CD4-positive, alpha-beta T cell treated with Interleukin-15 for 1 hour (primary cell): Measurements from ENCODE around the gene CCR1.

ENCODE experiments used
- DNase-seq: peaks from one replicate; pipeline ENCODE4 v3.0.0-alpha.2; 2020

Gene CCR1

DNA sequence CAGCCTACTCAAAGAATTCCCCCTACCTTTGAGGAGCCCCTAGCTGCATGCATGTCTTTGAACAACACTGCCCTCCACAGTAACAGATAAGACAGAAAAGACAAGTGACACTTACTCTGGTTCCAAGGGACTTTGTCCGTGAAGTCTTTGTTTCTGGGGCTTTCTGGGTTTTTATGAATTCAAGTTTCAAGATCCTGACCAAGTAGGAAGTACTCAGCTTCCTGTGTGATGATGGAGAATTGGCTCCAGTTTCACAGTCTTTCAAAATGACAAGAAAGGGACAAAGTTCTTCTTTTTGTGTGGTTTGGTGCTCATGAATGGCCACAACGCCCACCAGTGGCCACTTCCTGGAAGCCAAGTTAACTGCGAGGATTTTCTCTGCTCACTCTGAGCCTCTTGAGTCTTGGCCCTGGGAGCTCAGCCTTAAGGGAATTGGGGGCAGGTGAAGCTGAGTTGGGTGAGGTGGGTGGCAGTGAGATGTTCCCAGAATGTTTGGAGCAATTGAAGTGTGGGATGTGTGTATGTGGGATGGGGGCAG is at the start of gene CCR1:
Gene CCR1 (minus strand): TSS at position 147 of the 538 bp plus-strand sequence. CDS start 4,000 bp downstream, outside the sequence.
- DNase-seq, result peak; percentile 62

DNA sequence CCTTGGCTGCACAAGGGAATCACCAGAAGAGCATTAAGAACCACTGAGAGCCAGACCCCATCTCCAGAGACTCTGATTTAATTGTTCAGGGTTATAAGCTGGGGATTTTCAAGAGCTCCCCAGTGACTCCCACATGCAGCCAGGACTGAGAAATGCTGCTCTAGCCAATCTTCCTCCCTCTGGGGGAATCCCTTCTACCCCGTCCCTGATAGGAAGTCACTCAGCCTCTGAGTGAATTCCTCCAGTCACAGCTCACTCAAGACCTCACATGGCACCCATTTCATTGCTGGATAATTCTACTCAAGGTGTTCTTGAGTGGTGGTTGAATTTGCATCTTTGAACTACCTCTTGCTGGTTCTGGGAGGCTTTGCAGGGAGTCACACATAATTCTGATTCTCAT is 44.9 kb upstream of the CCR1 start:
- DNase-seq, result no peak

DNA sequence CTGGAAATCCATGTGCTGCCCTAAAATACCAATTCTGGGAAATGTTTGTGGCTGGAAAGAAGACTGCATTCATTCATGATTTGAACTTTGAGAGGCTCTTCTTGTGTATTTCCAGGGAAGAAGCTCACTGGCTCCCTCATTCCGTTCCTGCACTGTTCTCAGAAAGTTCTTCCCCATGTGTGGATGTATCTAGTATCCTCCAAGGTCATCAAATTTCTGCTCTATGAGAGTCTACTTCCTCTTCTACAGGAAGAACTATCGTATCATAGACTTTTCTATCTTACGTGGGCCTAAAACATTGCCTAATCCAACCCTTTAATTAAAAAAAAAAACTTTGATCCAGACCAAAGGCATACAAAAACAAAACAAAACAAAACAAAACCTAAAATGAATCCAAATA is 37.0 kb upstream of the CCR1 start:
- no peak for DNase-seq

DNA sequence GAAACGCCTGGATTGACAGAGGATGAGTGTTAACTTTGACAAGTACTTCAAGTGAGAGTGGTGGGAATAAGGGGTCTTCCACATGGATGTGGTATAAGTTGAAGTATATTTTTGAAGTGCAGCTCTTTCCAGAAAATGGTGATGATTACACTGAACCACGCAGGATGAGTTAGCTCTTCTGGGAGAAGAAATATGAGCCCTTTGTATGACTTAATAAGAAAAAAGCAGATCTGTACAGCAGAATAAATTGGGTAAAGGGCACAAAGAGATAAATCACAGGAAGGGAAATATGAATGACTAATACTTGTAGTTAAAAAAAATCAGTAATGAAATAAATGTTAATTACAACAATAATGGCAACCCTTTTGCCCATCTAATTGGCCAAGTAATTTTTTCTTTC is 35.4 kb upstream of the CCR1 start:
- no peak for DNase-seq

DNA sequence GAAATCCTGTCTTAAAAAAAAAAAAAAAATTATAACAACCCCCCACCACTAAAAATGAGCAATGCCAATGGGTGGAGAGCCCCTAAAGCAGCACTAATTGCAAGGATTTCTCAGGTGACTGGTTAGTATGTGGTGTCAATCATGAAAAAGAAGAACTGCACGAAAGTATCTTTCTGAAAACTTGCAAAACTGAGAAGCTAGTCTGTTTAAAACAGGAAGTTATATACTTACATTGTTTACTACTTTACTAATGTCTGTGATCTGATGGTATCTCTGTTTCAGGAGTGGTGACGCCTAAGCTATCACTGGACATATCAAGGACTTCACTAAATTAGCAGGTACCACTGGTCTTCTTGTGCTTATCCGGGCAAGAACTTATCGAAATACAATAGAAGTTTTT is 34.0 kb upstream of the CCR1 start, which contains the start of gene CCR3:
Gene CCR3 (plus strand): TSS at position 341 of the 400 bp plus-strand sequence. CDS start 22,699 bp downstream, outside the sequence.
- DNase-seq, result no peak

DNA sequence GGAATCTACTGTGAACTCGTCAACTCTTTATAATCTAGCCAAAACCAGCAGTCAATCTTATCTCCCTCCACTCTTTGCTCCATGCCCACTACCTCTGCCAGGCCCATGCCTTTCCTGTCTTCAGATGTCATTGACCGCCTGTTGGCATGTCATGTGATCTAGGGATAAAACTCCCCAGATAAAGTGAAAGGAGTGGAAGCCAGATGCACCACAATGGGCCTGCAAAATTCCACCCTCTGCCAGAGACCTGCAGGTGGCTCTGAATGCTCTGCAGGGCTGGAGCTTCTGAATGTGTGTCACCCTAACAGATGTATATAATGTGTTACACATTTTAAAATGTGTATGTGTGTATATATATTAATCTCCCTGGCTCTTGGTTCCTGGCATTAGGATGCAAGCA is 31.8 kb upstream of the CCR1 start:
- DNase-seq, result no peak

DNA sequence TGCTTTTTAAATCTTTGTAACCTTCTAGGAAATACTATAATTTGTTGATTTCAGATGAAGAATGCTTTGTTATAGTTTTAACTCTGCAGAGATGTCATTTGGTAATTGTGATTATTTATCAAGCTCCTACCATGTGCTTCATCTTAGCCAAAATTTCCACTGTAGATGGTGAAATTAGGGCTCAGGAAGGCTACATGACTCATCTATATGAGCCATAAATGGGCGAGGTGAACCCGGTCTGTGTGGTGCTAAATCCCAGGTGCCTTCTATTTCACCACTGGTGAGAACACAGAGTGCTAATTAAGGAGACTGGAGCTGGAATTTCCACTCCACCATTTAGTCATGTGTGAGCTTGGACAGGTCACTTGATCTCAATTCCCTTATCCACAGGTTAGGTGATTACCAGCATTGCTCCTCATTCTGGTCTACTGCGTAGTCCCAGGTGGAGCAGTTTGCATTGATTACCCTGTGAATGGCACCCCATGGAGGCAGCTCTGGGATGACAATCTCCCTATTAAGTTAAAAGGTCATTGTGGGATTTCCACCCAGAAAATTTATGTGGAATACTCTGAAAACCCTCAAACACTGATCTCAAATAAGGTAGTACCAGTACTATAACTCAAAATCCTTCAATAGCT is 31.3 kb upstream of the CCR1 start:
- no peak for DNase-seq

DNA sequence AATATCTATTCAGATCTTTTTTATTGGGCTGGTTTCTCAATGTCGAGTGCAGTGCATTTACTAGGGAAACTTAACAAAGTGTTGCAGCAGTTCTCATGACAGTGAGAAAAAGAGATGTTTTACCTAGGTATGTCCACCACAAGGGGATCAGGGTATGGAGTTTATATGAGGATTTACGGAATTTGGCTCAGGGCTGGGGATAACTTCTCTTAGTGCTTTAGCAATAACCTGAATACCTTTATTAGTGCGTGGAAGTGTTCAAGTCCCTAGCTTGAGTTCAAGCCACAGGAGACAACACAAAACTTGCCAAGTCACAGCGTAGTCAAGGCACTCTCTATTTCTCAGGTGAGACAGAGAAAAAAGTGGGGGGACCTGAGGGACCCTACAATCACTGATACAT is 30.3 kb upstream of the CCR1 start:
- DNase-seq, result no peak

DNA sequence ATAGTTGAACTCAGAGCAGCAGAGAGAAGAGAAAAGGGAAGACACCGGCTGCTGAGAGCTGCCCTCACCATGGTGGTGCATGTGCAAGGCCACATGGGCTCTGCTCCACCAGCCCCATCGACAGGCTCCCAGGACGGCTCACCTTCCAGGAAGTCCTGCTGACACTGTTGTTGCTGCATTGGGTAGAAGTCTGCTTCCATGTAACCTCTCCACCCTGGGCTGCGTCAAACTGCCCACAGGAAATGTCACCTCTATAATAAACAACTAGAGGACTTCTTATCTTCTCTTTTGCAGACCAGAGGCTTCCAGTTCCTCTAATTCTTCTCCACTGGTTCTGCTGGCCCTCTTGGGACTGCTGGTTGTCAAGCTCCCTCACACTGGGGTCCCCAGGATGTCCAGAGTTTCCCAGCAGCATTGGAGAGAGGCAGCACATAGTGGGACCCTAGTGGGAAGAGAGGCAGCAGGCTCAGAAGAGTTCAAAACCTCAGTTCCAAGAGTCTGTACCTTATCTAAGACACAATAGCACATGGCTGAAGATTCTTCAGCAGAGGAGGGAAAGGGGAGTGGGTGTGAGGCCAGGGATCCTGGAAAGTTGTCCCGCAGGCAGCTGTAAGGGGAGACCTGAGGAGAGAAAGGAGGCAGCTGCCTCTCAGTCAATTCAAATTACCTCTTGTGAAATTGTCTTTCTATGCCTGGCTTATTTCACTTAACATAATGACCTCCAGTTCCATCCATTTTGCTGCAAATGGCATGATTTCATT is 28.4 kb upstream of the CCR1 start:
- DNase-seq, result peak; percentile 18

DNA sequence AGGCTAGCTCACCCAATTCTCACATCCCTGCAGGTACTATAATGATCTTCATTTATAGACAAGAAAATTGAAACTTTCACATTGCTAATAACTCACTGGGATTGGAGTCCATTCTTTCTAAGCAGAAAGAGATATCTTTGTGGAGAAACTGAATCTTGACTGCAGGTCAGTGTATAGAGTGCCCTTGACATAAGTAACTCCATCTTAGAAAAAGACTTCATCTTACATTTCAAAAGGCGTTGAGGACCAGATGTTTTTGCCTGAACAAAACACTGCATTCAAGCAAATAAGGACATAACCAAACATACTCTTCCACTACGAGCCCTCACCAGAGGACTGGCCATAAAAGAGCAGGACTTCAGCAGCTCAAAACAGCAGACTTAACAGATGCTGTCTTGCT is 27.3 kb upstream of the CCR1 start:
- DNase-seq, result no peak

DNA sequence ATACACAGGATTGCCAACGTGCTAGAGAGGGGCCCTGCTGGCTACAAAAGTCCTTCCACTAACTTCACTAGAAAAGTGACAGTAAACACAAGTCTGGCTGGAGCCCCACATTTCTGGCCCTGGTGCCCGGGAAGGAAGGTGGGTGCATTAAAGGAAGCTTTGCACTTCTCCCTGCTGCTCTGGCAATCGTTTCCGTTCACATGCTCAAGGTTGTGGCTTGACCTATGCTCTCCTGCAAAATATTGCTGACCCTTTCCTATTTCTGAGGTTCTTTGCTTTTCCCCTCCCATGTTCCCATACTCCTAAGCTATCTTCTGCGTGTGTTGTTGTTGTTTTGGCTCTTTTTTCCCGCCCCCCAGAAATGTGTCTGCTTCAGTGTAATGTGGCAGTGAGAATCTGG is 25.1 kb upstream of the CCR1 start:
- DNase-seq, result no peak

DNA sequence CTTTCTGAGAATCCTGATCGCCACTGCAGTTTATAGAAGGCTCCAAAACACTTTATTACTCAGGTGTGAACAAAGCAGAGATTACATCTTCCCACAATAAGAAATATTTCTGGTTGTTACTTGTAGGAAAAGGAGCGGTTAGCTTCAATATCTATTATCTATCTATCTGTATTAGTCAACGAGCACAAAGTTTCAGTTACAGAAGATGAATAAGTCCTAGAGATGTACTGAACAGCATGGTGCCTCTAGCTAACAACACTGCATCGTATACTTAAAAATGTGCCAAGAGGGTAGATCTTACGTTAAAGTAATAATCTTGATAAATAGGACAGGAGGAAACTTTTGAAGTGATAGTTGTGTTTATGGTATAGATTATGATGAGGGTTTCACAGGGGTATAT is 23.2 kb upstream of the CCR1 start:
- no peak for DNase-seq

DNA sequence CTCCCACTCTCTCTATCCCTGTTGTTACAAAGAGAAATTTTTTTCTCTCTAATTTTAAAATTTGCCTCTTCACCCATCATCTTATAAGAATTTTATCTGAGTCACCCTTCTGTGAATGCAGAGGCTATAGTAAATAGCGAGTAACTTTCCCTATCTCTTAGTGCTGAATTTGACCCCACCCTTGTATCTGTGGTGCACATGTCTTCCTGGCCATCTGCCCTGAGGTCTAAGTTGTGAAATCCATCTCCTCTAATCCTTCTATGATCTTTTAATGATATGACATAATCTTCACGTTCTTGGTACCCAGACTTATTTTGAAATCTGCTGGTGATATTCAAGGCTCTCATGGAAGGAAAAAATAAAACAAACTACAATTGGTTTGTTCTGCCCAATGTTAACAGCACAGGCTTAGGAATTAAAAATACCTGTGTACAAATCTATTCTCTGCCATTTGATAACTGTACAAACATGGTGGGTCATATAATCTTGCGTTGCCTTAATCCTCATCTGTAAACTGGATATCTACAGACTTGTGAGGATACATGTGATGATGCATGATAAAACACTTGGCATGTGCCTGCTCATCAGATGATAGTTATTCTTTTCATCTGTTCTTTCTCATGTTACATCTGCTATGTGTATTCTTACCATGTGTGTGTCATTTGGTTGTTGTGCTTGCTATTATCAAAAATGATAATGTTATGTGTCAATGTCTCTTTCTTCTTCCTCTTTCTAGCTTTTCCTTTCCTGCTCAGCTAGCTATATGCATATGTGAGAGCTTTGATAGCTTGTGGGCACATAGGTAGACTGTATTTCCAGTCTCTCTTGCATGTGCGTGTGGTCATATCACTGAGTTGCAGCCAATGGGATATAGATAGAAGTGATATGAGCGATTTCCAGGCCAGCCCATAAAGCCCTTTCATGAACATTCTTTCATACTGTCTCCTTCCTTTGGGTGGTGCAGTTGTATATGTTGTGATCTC is 20.4 kb upstream of the CCR1 start:
- peak; percentile 23 for DNase-seq

DNA sequence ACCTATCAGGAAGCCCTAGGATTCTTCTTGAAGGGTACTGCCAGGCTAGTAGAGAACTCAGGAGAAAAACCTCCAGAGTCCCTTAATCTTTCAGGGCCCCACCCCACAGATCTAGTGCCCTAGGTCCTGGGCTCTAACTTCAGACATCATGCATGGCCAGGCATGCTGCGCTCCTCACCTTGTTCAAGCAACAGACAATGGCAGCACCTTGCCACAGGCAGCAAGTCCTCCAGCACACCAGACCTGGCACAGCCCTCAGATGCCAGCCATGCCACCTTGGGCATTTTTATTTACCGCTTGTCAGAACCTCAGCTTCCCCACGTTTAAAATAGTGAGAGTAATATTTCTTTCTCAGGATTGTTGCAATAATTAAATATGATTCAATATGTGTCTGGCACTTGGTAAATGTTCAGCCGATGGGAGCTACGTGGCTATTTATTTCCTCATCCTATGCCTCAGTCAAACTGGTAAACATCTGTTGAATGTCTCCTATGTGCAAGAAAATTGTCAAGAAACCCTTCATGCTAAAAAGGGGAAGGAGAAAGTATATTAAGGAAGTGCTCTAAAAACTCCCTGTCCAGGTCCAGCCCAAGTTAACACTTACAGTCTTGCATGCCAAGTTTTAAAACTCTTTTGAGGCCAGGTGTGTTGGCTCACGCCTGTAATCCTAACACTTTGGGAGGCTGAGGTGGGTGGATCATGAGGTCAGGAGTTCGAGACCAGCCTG is 14.5 kb upstream of the CCR1 start:
- DNase-seq, result no peak

DNA sequence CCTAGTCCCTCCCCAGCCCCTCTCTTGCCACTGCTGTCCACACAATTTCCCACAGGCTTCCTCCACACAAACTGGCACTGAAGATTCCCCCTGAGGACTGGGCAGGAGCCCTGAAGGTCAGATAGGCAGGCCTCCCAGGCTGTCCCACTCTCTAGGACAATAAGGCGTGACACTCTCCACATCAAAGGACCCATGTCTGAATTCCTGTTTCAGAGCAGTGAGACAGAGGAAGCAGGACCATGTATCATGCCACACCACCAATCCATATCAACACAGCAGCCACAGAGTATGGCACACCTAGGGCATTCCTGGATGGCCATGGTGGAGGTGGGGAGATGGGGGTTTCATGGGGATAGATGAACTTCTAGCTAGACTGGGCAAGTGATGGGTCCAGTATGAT is 13.8 kb upstream of the CCR1 start:
- no peak for DNase-seq

DNA sequence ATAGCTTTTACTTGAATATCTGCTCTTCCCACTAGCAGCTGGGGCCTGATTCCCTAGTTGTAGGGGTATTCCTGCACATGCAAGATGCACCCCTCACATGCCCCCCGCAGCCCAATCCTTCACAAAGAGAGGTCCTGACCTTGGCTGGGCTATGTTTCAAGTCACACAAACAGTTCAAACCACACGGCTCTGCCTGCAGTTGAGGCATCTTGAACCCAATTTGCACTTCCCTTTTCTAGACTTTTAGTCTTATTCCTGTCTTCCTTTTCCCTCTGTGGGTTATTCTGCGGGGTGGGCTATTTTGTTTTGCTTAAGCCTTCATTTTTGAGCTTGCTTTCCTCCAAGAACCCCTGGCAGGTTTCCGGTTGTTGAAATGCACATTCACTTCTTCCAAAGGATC is 13.3 kb upstream of the CCR1 start:
- DNase-seq, result no peak

DNA sequence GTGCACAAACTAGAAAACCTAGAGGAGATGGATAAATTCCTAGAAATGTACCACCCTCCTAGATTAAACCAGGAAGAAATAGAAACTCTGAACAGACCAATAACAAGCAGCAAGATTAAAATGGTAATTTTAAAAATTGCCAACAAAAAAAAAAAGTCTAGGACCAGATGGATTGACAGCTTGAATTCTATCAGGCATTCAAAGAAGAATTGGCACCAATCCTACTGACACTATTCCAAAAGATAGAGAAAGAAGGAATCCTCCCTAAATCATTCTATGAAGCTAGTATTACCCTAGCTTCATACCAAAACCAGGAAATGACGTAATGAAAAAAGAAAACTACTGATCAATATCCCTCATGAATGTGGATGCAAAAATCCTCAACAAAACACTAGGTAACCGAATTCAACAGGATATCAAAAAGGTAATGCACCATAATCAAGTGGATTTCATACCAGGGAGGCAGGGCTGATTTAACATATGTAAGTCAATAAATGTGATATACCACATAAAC is 10.1 kb upstream of the CCR1 start:
- no peak for DNase-seq

DNA sequence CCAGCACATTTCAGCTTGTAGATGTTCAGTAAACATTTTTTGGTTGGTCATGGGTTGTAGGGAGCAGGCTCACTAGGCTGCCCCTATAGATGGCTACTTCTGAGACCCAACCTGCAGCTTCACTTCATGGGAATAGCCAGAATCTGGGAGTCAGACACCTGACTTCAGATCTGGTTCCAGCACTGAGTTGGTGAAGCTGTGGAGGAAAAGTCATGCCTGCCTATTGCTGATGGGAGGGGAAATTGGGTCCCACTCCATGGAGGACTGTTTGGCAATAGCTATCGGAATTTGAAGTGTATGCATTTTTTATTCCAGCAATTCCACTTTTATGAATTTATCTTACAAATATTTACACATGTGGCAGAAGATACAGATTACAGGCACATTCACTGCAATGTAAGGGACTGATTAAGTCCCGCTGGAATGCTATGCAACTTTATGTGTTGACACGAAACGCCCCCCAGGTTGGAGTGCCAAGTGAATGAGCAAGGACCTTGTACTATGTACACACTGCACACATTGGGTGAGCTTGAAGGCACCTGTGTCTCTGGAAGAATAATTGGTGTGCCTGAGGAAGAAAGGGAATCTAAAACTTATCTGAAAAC is 7.8 kb upstream of the CCR1 start:
- no peak for DNase-seq

DNA sequence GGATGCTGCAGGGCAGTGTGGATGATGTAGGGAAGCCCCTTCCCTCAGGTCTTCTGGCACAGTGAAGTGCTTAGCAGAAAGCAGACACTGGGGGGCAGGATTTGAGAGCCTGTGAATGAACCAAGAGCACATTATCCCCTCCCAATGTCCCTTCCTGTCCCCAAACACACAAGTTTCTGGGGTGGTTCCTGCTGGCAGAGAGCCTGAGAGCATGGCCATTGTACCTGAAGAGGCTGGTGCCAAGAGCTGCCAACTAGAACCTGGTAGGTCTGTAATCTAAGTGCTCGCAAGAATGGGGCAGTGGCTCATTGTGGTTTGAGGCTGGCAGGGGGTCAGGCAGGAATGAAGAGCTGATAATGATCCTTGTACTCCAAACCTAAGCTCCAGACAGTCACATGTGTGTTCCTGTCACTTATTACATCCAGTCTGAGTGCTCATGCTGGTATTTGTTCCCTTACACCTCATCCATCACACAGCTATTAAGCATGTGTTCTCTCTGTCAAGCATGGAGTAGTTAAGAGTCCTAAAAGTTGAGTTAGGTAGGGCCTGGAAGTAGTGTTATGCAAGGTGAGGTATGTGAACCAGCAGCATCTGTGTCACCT is 6.7 kb upstream of the CCR1 start:
- no peak for DNase-seq

DNA sequence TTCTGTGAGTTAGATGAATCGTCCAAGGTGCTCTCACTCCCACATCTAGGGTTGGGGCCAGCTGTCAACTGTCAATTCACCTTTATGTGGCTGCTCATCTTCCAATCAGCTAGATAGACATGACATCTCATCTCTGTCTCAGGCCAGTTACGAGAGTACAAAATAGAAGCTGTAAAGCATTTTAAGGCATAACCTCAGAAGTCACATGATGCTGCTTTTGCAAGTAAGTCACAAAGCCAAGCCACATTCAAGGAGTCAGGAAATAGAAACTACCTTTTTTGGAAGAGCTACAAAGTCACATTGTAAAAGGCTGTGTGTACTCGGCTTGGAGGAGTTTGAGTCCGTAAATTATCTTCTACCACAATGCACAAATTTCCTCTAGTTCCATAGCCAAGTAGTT is 5.1 kb upstream of the CCR1 start:
- no peak for DNase-seq

DNA sequence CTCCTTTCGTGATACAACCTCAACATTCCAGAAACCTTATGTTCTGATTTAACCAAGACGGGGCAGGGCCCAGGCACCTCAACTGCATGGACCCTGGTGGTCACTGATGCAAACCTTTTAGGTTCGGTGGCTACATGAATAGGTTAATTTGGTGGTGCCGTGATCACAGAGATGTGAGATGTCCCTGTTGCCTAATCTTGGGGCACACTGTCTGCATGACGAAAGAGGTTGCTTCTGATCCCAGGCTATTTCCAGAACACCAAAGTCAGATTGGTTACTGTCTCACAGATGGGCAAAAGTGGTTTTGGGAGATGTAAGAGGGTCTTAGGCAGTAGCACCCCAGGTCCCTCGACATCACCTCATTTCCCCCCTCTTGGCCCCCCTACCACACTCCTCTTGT is 4.0 kb upstream of the CCR1 start:
- no peak for DNase-seq
